GM10847 (cell line): ENCODE results near the gene STK4.

Experiments used
- POLR2A ChIP-seq: IDR thresholded peaks from 2 replicates; pipeline ENCODE4 v1.6.1; 2011; ENCODE audit not compliant: insufficient read length; ENCODE audit errors: extremely low read depth

The STK4 gene

DNA sequence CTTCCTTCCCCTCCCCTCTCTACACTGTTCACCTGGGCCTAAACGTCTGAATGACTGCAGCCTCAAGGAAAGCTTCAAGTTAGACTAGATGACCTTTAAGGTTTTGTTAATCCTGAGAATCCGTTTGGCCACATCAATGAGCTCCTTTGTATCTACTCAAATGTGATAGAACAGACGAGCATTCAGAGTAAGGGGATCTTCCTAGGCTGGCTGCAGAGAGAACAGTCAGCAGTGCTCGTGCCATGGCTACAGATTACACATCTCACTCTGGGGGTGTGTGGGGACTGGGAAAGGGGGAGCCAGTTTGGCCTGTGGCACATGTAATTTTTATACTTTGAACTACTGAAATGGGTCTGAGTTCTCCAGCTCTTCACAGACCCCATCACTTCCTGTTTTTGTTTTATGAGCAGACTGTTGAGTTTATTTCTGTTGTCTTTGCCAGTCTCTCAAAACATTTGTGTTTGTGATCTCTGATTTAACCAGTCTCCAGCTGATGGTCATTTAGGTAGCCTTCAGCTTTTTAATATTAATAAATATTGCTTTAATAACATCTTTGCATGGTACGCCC lies 83.7 kb downstream of the STK4 start:
- no peak for TF ChIP-seq POLR2A

DNA sequence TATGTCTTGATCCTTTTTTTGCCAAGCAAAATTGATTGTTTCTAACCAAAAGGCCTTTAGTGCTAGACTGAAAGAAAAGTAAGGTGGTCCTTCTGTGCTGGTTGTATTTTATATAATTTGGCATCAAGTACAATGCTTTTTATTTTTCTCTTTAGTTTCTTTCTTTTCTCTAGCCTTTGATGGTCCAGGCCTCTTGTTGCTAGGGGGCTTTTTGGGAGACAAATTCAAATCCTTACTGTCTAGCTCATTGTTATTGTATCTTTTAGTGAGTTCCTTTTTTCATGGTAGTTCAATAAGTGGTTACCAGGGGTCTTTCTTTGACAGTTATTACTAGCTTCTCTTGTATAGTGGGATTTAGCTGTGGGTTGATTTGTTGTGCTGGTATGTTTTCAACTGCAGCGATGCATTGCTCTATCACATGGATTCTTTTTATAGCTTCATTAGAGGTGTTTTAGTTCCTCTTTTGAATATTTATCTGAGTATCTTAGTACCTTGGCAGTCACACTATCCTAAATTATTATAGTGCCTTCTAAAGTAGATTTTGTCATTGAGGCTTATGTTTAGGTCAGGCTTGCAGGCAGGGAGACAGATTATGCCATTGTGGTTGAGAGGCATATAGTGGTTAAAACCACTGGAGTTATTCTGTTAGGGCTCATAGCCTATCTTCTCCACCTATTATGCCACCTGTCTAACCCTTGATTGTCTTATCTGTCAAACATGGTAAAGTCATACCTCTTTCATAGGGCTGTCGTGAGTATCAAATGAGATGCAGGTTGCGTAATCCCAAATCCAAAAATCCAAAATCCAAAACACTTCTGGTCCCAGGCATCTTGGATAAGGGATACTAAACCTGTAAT lies 85.1 kb downstream of the STK4 start:
- no peak for TF ChIP-seq POLR2A

DNA sequence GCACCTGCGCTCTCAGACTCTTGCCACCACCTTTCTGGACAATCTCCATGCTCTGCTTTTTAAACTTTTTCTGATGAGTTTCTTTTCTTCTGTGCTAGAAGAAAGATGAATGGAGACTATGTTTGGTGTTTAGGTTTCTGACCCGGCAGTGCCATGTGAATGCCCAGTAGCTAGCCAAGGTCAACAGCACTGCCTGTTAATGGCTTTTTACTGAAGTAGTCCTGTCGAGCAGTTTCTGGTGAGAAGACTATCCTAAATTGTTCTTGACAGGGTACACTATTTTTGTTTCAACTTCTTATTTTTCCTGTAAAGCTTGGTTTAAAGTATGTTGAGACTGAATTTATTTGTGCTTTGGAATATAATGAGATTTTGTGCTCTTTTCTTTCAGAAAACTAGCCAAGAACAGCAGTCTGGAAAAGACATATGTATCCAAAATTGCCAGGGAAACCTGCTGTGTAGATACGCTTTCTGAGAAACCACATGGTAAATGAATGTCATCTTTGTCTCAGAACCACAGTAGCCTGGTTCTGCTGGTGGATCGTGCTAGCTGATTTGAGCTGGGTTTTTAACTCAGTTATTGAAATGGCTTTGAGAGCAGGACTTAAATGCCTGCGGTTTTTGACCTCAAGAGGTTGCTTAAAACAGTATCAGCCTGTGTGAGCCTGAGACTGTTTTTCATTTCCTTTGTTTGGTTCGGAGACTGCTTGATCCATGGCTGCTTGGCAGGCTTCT lies 86.6 kb downstream of the STK4 start:
- TF ChIP-seq POLR2A, result no peak

DNA sequence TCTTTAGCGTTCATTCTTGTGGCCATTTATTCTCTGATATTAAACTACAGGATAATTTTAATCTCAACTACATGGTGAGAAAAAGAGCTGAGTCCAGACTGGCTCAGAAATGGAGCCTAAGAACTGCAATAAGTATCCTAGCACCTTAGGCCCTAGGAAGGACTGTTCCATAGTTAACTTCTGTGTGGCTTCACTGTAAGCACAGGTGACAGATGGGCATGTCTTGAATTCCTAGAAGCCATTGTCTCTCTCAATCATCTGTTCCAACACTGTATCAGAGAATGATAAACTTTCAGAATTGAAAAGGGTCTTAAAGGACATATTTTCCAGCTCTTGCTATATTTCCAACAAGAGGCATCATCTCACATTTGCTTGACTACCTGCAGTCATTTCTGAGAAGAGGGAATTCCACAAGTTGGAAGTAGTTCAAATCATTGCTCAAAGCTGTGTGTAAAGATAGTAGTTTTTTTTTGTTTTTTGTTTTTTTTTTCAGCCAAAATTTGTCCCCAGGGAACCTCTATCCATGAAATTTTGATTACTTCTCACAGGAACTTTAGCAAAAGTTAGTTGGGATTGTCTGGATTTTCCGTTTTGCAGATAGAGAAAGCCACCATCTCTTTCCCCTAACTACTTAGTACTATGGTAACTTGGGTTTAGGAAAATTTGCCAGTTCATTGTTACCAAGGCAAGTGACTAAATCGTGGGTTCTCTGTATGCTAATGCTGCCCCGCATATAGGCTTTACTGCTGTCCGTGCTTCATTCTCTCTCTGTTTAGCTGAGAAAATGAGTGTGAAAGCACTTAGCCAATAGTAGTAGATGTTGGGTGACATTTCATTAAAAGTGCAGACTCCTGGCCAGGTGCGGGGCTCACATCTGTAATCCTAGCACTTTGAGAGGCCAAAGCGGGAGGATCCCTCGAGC lies 87.4 kb downstream of the STK4 start:
- TF ChIP-seq POLR2A, result no peak

DNA sequence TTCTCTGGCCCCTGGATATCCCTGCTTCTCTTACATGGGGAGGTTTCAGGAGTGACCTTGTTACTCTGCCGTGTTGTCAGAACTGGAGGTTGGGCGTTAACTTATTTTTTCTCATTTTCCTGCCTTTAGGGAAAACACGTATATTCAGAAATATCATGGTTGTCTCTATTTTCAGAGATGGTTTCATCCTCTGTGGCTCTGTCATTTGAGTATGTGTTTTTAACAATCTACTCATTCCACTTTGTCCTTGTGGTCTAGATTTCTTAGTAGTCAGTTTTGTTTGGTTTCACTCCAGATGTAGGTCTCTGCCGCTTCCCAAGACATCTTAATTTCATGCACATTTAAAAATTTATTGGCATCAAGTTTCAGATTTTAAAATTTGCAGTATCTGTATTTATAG lies 88.7 kb downstream of the STK4 start:
- TF ChIP-seq POLR2A, result no peak

DNA sequence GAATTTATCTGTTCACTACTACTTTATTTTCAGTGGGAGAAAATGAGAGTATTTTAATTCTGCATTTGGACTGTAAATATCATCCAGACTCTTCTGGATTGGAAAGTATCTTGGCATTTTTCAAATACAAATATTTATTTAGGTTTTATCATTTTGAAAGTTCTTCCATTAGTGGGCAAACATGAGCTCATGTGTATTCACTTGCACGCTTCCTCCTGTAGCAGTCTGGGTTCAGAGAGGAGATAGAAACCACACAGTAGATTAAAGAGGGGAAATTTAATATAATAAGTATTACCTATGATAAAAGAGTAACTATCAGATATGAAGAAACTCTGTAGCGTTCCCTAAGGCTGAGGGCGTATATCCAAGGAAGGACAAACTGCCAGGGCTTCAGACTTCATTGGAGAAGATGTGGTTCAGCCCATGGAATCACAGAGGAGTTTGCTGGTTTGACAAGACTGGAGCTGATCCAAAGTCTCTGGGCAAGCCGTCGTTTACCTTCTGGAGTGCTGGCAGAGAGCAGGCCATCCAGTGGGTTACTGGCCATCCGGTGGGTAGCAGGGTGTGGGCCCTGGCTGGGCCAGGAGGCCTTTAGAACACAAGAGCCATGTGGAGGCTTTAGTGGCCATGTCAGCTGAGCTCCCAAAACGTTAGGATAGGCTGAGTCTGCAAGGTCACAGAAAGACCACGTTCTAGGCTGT lies 90.3 kb downstream of the STK4 start:
- TF ChIP-seq POLR2A, result no peak

DNA sequence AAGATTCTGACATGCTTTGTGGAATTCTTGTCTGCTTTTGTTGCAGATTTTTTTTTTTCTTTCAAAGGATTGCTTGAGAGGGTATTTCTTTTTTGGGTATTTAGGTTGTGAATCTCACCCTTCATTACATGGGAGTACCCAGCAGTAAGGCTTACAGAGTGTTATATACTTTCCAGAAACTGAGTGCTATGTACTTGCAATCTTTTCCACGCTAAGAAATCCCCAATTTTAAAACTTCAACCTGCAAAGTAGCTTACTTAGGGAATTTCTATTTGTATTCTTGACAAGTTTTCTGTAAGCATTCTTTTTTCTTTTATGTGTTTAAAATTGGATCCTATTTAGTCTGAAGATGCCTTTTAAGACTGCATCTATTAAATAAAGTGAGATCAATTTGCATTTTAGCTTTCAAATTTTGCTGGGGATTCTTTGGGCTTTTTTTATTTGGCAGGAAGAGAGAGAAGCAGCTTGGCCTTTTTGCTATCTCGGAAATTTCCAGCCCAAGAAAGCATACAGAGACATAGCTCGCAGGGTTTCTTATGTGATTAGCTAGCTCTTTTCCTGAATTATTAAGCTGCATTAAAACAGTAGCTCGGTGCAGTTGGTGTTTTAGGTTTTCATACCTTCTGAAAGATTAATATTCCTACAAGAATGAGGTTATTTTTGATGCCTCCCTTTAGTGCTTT lies 92.0 kb downstream of the STK4 start:
- no peak for TF ChIP-seq POLR2A

DNA sequence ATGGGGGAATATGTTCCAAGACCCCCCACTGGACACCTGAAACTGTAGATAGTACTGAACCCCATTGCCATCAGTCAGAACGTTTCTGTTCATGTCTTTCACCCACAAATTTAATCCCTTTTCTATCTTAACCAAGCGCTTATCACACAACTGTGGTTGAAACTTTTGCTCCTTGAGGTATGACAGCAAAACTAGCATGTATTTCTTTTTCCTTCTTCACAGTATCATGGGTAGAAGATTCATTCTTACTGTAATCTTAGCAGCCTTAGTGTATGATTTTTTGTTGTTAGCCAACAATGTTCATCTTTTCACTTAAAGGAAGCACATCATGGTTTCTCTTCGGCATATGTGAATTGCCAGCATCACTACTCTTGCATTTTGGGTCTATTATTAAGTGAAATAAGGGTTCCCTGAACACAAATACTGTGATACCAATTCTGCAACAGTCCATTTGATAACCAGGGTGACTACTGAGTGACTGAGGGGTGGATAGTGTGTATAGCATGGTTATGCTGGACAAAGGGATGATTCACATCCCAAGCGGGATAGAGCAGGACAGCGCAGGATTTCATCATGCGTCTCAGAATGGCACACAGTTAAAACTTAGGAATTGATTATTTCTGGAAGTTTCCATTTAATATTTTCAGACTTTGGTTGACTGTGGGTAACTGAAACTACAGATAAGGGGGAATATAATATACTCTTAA lies 92.9 kb downstream of the STK4 start:
- no peak for TF ChIP-seq POLR2A

DNA sequence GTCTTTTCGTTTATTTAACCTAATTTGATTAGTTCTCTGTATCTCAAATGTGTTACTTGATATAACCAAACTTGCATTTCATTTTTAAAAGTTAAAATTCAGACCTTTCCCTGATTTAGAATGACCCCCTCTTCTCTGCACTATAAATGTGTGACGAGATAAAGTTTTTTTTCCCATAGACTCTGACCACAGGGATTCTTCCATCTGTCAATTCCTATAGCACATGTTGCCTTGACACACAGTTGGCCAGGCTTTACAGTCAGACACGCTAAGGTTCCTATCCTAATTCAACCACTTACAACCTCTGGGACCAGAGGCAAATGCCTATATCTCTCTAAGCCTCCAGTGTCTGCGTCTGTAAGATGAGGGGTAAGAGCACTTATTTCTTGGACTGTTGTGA lies 94.0 kb downstream of the STK4 start:
- TF ChIP-seq POLR2A, result no peak

DNA sequence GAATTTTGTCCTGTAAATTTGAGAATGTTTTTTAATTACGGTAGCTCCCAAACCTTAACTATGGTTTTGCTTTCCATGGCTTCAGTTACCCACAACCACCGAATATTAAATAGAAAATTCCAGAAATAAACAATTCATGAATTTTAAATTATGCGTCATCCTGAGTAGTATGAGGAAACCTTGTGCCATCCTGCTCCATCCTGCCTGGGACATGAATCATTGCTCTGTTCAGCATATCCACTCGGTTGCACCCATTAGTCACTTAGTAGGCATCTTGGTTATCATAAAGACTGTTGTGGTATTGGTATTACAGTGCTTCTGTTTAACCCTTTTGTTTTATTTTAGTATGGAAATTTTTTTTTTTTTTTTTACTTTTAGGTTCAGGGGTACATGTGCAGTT lies 94.9 kb downstream of the STK4 start:
- TF ChIP-seq POLR2A, result no peak

DNA sequence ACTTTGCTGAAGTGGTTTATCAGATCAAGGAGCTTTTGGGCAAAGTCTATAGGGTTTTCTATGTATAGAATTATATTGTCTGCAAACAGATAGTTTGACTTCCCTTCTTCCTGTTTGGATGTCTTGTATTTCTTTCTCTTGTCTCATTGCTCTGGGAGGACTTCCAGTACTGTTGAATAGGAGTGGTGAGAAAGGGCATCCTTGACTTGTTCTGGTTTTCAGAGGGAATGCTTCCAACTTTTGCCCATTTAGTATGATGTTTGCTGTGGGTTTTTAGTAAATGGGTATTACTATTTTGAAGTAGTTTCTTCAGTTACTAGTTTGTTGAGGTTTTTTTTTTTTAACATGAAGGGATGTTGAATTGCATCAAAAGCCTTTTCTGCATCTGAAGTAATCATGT lies 98.5 kb downstream of the STK4 start:
- TF ChIP-seq POLR2A, result no peak

DNA sequence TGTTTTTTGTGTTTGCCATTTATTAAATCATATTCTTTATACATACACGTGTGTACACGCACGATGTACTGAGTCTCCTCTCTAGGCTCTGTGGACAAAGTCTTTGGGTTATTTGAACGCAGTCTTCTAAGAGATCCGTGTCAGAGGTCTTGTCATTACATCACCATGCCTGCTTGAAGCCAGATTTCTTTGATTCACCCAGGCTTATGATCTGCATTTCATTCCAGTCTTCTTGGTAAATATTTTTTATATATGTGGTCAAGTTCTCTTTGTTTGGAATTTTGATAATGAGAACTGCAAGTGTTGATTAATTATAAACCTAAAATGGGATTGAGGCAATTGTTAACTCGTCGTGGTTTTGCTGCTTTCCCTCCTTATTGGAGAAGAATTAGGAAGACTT lies 100.1 kb downstream of the STK4 start:
- TF ChIP-seq POLR2A, result no peak

DNA sequence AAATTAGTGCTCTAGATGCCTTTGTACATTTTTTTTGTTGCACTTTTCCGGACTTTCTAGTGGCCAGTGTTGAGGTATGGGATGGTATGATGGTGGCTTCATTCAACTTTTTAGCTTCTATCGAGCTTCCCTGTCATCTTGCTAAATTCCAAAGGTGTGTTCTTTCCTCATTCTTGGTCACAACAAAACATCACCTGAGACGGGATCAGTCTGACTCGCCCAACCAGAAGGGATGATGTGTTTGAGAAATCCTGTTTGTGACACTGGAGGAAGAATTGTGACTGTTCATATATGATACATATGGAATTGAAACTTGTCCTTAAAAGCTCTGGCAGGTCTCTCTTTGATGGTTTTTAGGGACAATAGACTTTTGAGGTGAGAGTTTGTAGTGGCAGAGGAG lies 100.8 kb downstream of the STK4 start:
- TF ChIP-seq POLR2A, result no peak

DNA sequence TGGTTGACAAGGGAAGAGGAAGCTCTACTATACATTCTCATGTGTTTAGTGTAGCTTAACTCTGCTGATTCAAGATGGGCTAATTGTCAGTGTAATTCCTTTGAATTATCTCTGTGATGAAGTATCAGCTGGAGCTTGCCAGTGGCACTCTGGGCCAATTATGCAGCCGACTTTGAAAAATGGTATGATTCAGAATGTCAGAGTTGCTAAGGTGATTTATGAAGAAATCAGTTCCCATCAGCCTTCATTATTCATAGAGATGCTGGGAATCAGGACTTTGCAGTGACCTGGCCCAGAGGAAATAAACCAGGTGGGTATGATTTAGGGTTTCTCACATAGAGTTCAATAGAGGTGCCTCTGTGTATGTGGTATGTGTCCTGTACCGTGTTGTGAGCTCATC lies 101.2 kb downstream of the STK4 start:
- TF ChIP-seq POLR2A, result no peak

DNA sequence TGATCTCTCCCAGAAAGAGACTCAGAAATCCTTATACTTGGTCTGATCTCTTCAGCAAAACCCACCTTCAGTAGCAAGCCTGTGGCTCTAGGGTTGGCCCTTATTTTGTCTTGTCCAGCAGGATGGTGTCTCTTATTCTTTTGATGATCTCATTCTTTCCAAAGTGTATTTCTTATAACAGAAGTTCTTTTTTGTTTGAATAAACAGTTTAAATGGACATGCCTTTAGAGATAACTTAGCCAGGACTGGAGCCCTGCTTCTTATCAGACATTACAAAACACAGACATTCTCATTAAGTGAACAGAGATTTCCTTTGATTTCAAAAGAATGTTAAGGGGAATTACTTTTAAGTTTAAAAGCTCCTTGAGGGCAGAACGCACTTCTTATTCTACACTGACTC lies 102.9 kb downstream of the STK4 start:
- TF ChIP-seq POLR2A, result no peak
